ENCODE results near the gene POLR2H.

Gene POLR2H

DNA sequence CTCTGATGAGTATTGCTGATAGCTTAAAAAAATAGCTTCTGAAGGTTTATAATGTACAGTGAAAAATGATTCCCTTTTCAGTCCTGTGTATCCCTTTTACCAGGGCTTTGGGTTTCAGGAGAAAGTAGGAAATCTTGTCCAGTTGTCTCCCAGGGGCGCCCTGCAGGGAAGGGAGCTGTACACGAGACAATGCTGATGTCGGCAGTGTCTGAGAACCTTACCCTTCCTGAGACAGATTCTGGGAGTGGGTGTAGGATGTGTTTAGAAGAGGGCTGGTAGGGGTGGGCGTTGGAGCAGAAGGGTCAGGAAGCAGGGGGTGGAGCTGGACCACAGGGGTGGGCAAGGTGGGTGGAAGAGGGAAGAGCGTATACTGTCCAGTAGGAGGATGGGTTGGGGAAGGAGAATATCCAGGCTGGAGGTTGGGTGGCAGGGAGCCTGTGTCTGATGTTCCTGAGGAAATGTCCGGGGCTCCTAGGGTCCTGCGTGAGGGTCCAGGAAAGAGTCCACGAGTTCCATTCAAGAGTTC is 10.8 kb downstream of the POLR2H start:
- no peak for DNase-seq

DNA sequence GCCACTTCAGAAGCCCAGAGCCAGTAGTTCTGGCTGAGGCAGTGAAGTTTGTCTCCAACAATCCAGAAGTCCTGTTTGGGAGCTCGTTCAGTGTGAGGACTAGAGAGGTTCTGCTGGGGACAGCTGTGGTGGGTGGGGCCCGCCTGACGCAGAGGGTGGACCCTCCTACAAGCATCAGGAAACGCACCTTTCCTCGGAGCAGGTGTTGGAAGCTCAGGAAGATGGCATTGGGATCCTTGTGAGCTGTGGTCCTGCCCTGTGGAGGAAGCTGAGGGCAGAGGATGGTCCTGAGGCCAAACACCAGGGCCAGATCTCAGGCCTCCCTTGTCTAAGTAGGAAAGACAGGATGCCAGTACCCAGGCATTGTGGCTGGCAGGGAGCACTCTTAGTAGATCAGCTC is 11.4 kb downstream of the POLR2H start:
- DNase-seq, result no peak

DNA sequence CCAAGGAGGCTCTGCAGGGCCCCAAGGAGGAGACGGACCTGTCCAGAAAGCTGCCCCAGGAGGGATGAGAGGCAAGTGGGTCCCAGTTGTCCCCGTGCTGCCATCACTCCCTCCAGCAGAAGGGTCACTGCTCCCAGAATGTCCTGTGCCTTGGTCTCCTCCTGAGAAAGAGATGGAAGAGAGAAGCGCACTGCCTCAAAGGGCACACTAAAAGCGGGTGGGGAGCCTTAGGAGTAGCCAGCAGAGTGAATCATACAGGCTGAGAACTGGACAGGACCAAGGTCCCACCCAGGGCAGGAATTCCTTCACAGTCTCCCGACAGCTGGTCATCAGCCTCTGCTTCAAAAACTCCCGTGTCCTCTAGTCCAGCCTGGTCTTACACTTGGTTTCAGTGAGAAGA is 11.9 kb downstream of the POLR2H start:
- no peak for DNase-seq

DNA sequence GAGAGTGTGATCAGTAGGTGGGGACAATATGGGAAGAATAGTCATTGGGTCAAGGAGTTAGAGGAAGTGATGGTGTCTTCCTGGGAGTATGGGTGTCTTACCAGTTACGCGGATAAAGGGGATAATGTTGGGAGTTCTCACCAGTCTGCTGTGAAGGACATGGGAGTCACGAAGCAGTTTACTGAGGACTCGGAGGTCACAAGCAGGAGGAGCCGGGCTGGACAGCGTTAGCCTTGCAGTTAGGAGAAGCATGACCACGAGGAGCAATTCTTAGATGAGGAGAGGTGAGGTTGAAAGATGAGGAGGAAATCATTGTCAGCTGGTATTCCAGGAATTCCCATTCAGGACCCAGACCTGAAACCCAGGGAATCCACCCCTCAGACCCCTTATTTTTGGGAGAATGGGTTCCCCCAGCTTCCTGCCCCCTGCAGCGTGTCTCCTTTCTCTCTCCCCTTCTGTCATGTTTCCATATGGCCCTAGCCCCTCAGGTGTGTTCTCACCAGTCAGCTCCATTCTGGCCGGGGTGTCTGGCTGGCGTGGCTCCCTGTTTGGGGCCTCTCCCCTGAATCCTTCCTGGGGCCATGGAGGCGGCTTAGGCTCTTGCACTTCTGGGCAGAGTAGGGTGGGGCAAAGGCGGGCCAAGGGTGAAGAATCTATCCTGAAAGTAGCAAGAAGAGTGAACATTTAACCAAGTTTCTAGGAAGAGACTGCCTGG is 14.4 kb downstream of the POLR2H start:
- no peak for DNase-seq

DNA sequence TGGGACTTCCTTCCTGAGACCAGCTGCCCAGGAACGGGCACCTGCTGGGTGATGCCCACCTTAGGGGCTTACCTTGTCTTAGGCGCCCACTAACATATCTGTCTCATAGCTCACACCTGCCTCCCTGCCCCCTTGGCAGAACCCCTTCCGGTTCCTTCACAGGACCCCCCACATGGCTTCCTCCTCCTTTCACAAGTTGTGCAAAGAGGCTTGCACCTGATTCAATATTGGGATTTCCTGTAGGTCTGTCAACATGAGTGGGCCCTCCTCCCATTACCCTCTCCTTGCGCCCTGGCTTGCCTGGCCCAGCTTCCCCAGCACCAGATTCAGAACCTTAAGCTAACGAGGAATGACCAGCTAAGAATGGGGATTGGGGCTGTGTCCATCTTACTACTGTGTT is 15.9 kb downstream of the POLR2H start:
- DNase-seq, result no peak

DNA sequence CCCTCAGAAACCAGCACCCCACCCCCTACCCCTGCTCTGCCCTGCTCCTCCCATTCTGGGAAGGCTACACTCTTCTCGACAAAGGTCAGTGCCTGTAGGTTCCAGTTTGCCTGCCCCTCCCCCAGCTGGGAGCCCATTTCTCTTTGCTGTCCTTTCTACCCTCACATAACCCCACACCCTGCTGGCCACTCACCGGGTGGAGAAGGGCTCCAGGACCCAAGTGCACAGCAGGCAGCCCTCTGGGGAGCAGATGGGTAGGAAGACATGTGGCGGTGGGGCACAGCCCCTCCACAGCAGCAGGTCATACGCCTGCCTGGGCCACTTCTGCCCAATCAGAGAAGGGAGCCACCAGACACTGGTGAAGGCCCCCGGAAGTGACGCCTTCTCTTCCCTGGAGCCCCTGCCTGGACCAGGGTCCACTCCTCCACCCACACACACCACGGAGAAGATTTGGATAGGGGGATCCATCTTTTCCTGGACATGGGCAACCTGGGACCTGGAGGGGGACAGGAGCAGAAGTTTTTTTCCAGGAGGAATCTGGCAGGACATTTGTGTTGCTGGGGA is 16.5 kb downstream of the POLR2H start, which contains the start of gene THPO:
TSS of gene THPO (minus strand) at position 326 of the 564 bp plus-strand sequence. CDS start 1,948 bp downstream, outside the sequence.
- DNase-seq, result no peak

DNA sequence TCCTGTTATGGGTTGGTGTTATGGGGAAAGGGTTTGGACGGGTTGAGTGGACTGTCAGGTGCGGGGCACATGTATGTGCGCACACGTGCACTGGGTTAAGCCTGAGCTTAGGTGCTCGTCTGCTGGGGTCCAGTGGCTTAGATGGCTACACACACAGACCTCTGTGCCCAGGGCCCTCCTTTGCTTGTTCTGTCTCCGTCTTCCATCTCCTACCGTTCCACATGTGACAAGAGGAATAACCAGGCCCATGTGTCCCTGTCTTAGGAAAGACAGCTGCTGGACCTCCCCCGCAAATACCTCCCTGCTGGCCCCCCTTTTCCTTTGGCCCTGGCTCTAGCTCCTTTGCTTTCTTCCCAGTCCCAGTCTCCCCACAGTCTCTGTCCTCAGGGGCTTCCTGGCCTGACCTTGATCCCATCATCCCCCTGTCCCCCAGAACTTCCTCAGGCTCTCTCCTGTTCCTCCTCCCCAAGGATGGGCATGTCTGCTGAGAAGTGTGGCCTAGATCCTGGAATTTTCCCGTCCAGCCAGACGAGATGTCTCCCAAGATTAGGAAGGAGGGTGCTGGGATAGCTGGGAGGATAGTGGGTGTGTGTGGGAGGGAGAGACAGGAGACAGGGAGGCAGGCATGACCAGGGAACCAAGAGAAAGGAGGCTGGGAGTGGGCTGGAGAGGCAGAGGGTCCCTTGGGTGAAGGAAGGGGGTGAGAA is 17.3 kb downstream of the POLR2H start:
- DNase-seq, result no peak

DNA sequence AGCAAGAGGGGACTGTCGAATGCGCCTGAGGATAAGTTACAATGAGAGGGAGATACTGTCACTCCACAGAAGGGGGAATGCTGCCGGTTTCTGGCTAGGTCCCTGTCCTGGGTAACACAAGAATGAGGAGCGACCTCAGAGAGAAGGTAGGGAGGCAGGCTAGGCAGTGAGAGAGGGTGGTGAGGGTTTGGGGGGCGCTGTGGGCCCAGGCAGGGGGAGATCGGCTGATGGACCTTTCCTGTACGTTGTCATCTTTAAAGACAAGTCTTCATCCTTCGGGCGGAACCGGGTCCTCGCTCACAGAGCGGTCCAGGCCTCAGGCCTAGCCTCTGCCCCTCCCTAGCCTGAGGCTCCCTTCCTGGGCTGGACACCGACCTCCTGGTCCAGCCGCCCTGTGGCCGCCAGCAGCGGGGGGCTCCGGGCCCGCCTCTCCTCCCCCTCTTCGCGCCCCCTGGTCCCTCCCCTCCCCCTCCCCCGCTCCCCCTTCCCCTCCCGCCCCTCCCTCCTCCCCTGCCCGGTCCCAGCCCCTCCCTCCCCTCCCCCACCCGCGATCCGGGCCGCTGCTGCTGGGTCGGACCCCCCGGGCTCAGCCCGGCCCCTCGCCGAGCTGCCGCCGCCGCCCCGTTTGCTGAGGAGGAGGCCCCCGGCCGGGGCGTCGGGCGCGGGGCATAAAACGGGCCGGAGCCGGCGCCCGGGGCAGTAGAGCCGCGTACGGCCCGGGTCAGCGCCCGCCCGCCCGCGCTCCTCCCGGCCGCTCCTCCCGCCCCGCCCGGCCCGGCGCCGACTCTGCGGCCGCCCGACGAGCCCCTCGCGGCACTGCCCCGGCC is 18.1 kb downstream of the POLR2H start, which contains the start of gene CHRD:
TSS of gene CHRD (plus strand) at position 697 of the 827 bp plus-strand sequence. CDS start 265 bp downstream, outside the sequence.
- DNase-seq, result no peak

DNA sequence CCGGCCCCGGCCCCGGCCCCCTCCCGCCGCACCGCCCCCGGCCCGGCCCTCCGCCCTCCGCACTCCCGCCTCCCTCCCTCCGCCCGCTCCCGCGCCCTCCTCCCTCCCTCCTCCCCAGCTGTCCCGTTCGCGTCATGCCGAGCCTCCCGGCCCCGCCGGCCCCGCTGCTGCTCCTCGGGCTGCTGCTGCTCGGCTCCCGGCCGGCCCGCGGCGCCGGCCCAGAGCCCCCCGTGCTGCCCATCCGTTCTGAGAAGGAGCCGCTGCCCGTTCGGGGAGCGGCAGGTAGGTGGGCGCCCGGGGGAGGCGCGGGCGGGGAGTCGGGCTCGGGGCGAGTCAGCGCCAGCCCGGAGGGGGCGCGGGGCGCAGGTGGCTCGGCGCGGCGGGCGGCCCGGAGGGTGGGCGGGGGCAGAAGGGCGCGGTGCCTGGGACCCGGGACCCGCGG is 18.7 kb downstream of the POLR2H start:
- peak in 1 of 2 experiments; percentile 22 for DNase-seq

DNA sequence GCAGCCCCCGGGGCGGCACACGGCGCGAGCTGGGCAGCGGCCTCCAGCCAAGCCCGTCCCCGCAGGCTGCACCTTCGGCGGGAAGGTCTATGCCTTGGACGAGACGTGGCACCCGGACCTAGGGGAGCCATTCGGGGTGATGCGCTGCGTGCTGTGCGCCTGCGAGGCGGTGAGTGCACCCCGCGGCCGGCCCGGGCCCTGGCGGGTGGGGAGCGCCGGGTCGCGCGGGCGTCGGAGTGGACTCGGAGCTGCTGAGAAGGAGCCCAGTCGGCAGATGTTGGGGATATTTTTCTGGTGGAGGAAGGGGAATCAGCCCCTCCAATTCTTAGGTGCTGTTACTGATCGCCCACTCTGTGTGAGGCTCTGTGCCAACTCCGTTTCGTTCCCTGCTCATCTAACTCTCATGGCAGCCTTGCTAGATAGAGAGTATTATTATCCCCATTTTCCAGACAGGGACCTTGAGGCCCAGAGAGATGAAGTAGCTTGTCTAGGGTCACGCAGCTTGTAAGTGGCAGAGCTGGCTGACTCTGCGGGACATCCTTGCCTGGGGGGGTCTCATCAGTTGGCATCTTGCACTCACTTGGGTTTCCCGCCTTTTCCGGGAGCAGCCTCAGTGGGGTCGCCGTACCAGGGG is 19.2 kb downstream of the POLR2H start:
- no peak for DNase-seq

DNA sequence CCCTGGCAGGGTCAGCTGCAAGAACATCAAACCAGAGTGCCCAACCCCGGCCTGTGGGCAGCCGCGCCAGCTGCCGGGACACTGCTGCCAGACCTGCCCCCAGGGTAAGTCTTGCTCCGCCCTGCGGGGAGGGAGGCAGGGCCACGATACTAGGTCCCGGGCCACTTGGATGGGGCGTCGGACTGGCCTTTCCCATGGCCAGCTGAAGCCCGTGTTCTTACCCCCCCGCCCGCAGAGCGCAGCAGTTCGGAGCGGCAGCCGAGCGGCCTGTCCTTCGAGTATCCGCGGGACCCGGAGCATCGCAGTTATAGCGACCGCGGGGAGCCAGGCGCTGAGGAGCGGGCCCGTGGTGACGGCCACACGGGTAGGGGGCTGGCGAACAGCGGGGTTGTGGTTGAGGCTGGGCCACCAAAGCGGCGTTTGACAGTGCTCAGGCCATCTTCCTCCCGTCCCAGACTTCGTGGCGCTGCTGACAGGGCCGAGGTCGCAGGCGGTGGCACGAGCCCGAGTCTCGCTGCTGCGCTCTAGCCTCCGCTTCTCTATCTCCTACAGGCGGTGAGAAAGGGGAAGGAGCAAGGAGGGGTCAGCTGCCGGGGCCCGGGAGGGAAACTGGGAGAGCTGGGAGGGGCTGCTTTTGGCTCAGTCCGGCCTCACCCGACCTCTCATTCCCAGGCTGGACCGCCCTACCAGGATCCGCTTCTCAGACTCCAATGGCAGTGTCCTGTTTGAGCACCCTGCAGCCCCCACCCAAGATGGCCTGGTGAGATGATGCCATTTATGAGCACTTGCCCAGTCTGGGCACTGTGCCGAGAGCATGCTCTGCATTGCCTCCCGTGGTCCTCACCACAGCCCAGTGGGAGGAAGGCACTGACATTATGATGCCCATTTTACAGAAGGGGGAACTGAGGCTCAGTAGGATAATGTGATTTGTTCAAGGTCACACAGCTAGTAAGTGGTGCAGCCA is 20.0 kb downstream of the POLR2H start:
- no peak for DNase-seq

DNA sequence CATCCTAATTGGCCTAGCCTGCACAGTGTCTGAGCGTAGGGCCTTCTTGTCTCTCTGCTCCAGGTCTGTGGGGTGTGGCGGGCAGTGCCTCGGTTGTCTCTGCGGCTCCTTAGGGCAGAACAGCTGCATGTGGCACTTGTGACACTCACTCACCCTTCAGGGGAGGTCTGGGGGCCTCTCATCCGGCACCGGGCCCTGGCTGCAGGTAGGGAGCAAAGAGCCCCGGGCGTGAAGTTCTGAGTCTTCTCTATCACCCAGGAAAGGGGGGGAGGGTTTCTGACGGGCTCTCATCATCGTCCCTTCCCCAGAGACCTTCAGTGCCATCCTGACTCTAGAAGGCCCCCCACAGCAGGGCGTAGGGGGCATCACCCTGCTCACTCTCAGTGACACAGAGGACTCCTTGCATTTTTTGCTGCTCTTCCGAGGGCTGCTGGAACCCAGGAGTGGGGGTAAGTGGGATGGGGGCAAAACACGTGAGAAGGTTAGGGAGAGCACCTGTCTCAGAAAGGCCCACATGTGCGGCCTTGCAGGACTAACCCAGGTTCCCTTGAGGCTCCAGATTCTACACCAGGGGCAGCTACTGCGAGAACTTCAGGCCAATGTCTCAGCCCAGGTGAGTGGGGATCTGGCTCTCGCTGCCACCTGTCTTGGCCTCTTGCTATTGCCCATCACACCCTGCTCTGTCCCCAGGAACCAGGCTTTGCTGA is 21.0 kb downstream of the POLR2H start:
- no peak for DNase-seq

DNA sequence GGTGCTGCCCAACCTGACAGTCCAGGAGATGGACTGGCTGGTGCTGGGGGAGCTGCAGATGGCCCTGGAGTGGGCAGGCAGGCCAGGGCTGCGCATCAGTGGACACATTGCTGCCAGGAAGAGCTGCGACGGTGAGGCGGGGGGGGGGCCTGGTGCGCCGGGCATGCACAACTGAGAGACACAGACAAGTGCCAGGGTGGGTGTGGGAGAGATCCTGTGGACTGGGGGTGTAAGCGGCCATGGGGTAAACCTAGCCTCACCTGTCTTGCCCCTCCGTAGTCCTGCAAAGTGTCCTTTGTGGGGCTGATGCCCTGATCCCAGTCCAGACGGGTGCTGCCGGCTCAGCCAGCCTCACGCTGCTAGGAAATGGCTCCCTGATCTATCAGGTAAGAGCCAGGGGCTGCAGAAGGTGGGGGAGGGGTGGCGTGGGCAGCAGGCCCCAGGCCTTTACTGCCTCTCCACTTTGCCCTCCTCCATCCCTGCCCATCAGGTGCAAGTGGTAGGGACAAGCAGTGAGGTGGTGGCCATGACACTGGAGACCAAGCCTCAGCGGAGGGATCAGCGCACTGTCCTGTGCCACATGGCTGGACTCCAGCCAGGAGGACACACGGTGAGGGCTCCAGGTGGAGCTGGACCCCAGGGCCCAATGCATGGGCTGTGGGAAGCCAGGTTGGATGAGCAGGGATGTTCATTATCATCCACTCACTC is 21.7 kb downstream of the POLR2H start:
- no peak for DNase-seq

DNA sequence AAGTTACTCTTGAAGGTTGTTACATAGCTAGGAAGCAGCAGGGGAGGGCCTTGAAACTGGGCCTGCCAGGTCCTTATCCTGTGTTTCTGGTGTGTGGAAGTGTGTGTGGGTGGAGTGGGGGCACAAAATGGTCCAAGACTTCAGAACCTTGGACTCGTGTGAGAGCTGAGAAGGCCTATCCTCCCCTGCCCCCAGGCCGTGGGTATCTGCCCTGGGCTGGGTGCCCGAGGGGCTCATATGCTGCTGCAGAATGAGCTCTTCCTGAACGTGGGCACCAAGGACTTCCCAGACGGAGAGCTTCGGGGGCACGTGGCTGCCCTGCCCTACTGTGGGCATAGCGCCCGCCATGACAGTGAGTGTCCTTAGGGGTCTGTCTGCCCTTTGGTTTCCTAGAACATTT is 22.8 kb downstream of the POLR2H start:
- DNase-seq, result no peak

DNA sequence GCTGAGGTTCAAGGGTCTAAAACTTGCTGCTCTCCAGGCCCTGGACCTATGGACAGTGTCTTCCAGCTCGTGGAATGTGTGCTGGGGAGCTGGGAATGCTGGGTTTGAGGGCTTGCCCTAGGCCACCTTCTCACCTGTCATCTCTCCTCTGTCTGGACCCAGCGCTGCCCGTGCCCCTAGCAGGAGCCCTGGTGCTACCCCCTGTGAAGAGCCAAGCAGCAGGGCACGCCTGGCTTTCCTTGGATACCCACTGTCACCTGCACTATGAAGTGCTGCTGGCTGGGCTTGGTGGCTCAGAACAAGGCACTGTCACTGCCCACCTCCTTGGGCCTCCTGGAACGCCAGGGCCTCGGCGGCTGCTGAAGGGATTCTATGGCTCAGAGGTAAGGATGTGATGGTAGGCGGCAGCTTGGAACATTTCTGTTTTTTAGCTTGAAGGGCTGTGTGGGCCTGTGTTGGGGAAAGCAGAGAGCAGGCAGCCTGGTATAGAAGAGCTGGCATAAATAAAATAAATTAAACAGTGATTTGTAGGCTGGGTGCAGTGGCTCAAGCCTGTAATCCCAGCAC is 23.4 kb downstream of the POLR2H start:
- DNase-seq, result no peak

DNA sequence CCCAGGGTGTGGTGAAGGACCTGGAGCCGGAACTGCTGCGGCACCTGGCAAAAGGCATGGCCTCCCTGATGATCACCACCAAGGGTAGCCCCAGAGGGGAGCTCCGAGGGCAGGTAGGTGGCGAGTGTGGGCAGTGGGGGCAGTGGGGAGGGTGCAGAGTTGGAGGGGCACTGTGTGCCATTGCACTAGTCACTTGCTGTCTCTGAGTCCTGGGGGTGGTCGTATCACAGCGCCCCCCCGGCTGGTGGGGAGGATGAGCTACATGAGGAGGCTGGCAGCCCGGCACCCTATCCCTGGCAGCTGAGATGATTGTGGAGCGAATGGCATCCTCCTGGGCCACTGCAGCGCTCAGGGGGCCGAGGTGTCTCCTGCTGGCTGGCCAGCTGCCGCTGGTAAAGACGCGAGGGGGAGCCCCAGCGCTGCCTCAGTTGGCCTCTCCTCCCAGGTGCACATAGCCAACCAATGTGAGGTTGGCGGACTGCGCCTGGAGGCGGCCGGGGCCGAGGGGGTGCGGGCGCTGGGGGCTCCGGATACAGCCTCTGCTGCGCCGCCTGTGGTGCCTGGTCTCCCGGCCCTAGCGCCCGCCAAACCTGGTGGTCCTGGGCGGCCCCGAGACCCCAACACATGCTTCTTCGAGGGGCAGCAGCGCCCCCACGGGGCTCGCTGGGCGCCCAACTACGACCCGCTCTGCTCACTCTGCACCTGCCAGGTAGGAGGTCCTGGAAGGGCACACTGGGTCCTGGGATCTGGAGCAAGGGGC is 24.7 kb downstream of the POLR2H start:
- DNase-seq, result no peak

DNA sequence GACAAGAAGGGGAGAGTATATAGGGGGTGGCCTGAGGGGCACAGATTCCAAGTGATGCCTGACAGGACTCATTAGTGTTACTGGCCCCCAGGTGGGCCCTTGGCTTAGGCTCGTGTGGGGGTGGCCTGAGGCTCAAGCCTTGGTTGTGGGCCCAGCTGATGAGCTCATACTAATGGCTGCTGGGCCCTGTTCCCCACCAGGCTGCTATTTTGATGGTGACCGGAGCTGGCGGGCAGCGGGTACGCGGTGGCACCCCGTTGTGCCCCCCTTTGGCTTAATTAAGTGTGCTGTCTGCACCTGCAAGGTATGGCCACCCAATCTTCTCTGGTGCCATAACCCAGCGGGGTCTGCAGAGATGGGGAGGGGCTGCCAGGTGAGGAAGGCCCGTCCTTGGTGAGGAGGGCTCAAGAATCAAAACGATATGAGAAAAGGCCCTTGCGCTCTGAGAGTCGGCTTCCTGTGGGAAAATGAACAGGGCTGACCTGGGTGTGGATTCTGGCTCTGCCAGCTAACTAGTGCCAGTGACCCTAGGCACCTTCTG is 25.7 kb downstream of the POLR2H start:
- DNase-seq, result no peak
